HepG2 (cell line): Measurements from ENCODE around the gene LCAT. TPM values are rescaled to one million over a fixed set of nuclear protein-coding genes. Genes with fewer than 3 reads are reported as not detected.

Experiments used
- CHD2 ChIP-seq: IDR thresholded peaks from 2 replicates; pipeline ENCODE4 v1.6.1; 2011; ENCODE audit warnings: low read depth, low read length, improper control_type of control experiment
- DR1 ChIP-seq: sonication (generic); formaldehyde crosslinking; IDR thresholded peaks from 2 replicates; pipeline ENCODE4 v1.8.0; 2021; ENCODE audit warnings: mild to moderate bottlenecking, missing genetic modification reagents, inconsistent platforms
- HIVEP1 ChIP-seq: sonication (generic); formaldehyde crosslinking; IDR thresholded peaks from 2 replicates; pipeline ENCODE4 v1.4.0; 2020; ENCODE audit warnings: mild to moderate bottlenecking, missing genetic modification reagents
- HNRNPL ChIP-seq: fragments of 200-400 bp; formaldehyde crosslinking; IDR thresholded peaks from 2 replicates; pipeline ENCODE4 v1.6.1; 2017; ENCODE audit warnings: mild to moderate bottlenecking, low read depth, low read length
- IKZF4 ChIP-seq: sonication (generic); formaldehyde crosslinking; IDR thresholded peaks from 2 replicates; pipeline ENCODE4 v1.5.1; 2020; ENCODE audit warnings: borderline replicate concordance, mild to moderate bottlenecking, low read depth, missing genetic modification reagents; ENCODE audit errors: not compliant biosample characterization
- KDM4B ChIP-seq: sonication (generic); formaldehyde crosslinking; IDR thresholded peaks from 2 replicates; pipeline ENCODE4 v1.4.0; 2020; ENCODE audit warnings: missing genetic modification reagents
- MAFG ChIP-seq: sonication (generic); formaldehyde crosslinking; IDR thresholded peaks from 2 replicates; pipeline ENCODE4 v1.5.1; 2020; ENCODE audit warnings: mild to moderate bottlenecking, missing genetic modification reagents
- MED8 ChIP-seq: sonication (generic); formaldehyde crosslinking; IDR thresholded peaks from 2 replicates; pipeline ENCODE4 v1.8.1; 2023; ENCODE audit warnings: mild to moderate bottlenecking, missing genetic modification reagents; ENCODE audit not compliant: insufficient replicate concordance
- MIER3 ChIP-seq: IDR thresholded peaks from 2 replicates; pipeline ENCODE4 v1.6.1; 2016; ENCODE audit warnings: missing compliant biosample characterization, borderline replicate concordance
- RBM22 ChIP-seq: fragments of 200-400 bp; formaldehyde crosslinking; optimal IDR thresholded peaks from 2 replicates; pipeline ENCODE3; 2017; ENCODE audit warnings: mild to moderate bottlenecking, low read length, moderate library complexity
- SP2 ChIP-seq: sonication (generic); formaldehyde crosslinking; IDR thresholded peaks from 2 replicates; pipeline ENCODE4 v1.5.1; 2020; ENCODE audit warnings: mild to moderate bottlenecking, missing genetic modification reagents
- THRA ChIP-seq: sonication (generic); formaldehyde crosslinking; IDR thresholded peaks from 2 replicates; pipeline ENCODE4 v1.4.0; 2020; ENCODE audit warnings: missing genetic modification reagents, borderline replicate concordance
- TMF1 ChIP-seq: sonication (generic); formaldehyde crosslinking; IDR thresholded peaks from 2 replicates; pipeline ENCODE4 v1.8.1; 2022; ENCODE audit warnings: low read depth, missing genetic modification reagents
- ZBTB7B ChIP-seq: sonication (generic); formaldehyde crosslinking; IDR thresholded peaks from 2 replicates; pipeline ENCODE4 v1.4.0; 2020; ENCODE audit warnings: missing genetic modification reagents
- ZFP41 ChIP-seq: sonication (generic); formaldehyde crosslinking; IDR thresholded peaks from 2 replicates; pipeline ENCODE4 v1.4.0; 2020; ENCODE audit warnings: mild to moderate bottlenecking, missing genetic modification reagents, borderline replicate concordance
- ZIK1 ChIP-seq: sonication (generic); formaldehyde crosslinking; IDR thresholded peaks from 2 replicates; pipeline ENCODE4 v1.5.0; 2020; ENCODE audit warnings: mild to moderate bottlenecking, low read depth, missing genetic modification reagents, borderline replicate concordance
- ZNF337 ChIP-seq: sonication (generic); formaldehyde crosslinking; IDR thresholded peaks from 2 replicates; pipeline ENCODE4 v1.5.1; 2020; ENCODE audit warnings: missing genetic modification reagents, low read depth, mild to moderate bottlenecking, borderline replicate concordance
- ZNF556 ChIP-seq: sonication (generic); formaldehyde crosslinking; IDR thresholded peaks from 2 replicates; pipeline ENCODE4 v1.4.0; 2020; ENCODE audit warnings: mild to moderate bottlenecking, missing genetic modification reagents, borderline replicate concordance
- ZNF562 ChIP-seq: sonication (generic); formaldehyde crosslinking; IDR thresholded peaks from 2 replicates; pipeline ENCODE4 v1.8.0; 2022; ENCODE audit warnings: missing genetic modification reagents, borderline replicate concordance
- ZNF709 ChIP-seq: sonication (generic); formaldehyde crosslinking; IDR thresholded peaks from 2 replicates; pipeline ENCODE4 v1.5.0; 2020; ENCODE audit warnings: mild to moderate bottlenecking, missing genetic modification reagents
- ZNF766 ChIP-seq: sonication (generic); formaldehyde crosslinking; IDR thresholded peaks from 2 replicates; pipeline ENCODE4 v1.5.0; 2020; ENCODE audit warnings: missing genetic modification reagents, borderline replicate concordance
- ZSCAN22 ChIP-seq: sonication (generic); formaldehyde crosslinking; IDR thresholded peaks from 2 replicates; pipeline ENCODE4 v1.4.0; 2020; ENCODE audit warnings: mild to moderate bottlenecking, missing genetic modification reagents
- ZSCAN29 ChIP-seq: sonication (generic); formaldehyde crosslinking; conservative IDR thresholded peaks from 2 replicates; pipeline ENCODE4 v1.4.0; 2020; ENCODE audit warnings: mild to moderate bottlenecking, missing genetic modification reagents
- polyA plus RNA-seq, 8 experiments: library from polyadenylated mRNA; depleted of rRNA in 3 of 8; stranded (reverse) in 7 of 8; unstranded in 1 of 8; fragments of >200 nt; fragmentation: Illumina TruSeq in 4 of 8; extraction: Trizol in 4 of 8; gene quantifications; 2 replicates each; pipeline versions ENCODE4 v1.2.1 to v1.2.3, GENCODE V29; 2011 to 2016; ENCODE audit warnings: low read depth in 4 of 8, missing spikeins in 1 of 8, mixed read lengths in 1 of 8; ENCODE audit not compliant: insufficient read depth in 1 of 8
- total RNA-seq, 5 experiments: library from RNA; depleted of rRNA; stranded (reverse); fragments of >200 nt; fragmentation: Illumina TruSeq; extraction: Trizol; gene quantifications; 2 replicates each; pipeline ENCODE4 v1.2.3, GENCODE V29; 2016; ENCODE audit warnings: low read depth in 1 of 5
- TF ChIP-seq, protein P1 (sequence below): sonication (generic); formaldehyde crosslinking; IDR thresholded peaks from 2 replicates; pipeline ENCODE4 v1.8.1; 2023; ENCODE audit warnings: mild to moderate bottlenecking, moderate library complexity, missing genetic modification reagents
- TF ChIP-seq, protein P2 (sequence below): sonication (generic); formaldehyde crosslinking; IDR thresholded peaks from 2 replicates; pipeline ENCODE4 v1.5.1; 2020; ENCODE audit warnings: mild to moderate bottlenecking, missing genetic modification reagents, moderate library complexity

LCAT gene
- total and polyA plus RNA-seq, 2 of the 13 experiments (the other 11 are each of a cell fraction or from before 2014, with no cell fraction given), result 36.1 to 38.9 TPM

DNA sequence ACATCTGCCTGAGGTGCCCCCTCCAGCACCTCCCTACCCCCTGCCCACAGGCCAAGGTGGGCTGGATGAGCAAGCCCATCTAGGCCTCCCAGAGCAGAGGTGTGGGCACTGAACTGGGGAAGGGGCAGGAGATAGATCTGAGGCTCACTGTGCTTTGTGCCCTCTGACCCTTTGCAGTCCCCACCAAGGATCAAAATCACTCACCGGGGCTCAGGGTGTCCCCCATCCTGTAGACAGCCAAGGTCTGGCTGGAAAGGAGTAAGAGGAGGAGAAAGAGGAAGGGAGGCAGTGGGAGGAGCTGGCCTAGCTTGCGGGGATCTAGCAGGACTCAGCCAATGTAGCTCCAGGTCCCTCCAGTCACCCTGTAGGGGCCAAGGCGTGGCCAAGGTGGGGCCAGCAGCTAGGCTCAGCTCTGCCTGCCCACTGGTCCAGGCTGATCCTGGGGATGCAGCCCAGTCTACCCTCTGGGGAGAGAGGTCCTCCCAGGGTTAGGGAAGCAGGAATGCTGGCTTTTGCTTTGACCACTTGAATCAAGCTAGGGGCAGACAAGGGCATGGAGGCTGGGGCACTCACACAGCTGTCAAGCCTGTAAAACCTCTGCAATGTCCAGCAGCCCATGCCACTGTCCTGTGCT lies 22.7 kb upstream of the LCAT start (continued):
- TF ChIP-seq ZNF562 (CRISPR knock-in tag), result no peak
- TF ChIP-seq KDM4B, result no peak
- TF ChIP-seq SP2 (CRISPR knock-in tag), result no peak
- no peak for TF ChIP-seq THRA
- no peak for TF ChIP-seq MED8 (CRISPR knock-in tag)
- no peak for TF ChIP-seq ZNF709 (CRISPR knock-in tag)
- TF ChIP-seq ZNF556 (CRISPR knock-in tag), result peak; percentile 72; the same call in 1 of the 2 replicates
- no peak for TF ChIP-seq IKZF4 (CRISPR knock-in tag)
- TF ChIP-seq ZIK1 (CRISPR knock-in tag), result no peak
- TF ChIP-seq, protein P1, sequence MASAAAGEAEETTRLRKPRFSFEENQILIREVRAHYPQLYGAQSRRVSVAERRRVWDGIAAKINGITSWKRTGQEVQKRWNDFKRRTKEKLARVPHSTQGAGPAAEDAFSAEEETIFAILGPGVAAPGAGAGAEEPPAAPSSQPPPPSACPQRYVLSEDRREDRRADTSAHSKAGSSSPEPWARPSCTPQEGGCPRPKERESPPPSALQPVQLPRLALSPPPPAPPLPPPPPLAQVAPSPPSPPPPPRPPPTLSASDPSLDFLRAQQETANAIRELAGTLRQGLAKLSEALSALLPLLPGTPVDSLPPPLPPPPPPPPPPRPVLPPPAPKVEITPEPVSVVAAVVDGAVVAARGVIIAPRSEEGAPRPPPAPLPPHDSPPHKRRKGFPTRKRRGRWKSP, result no peak; the same call in 1 of the 2 replicates
- no peak for TF ChIP-seq ZFP41 (CRISPR knock-in tag)
- no peak for TF ChIP-seq RBM22
- no peak for TF ChIP-seq ZNF766
- TF ChIP-seq ZNF337 (CRISPR knock-in tag), result no peak
- no peak; the same call in 1 of the 2 replicates for TF ChIP-seq CHD2
- TF ChIP-seq ZSCAN22, result no peak
- no peak for TF ChIP-seq TMF1 (CRISPR knock-in tag)
- TF ChIP-seq, protein P2, sequence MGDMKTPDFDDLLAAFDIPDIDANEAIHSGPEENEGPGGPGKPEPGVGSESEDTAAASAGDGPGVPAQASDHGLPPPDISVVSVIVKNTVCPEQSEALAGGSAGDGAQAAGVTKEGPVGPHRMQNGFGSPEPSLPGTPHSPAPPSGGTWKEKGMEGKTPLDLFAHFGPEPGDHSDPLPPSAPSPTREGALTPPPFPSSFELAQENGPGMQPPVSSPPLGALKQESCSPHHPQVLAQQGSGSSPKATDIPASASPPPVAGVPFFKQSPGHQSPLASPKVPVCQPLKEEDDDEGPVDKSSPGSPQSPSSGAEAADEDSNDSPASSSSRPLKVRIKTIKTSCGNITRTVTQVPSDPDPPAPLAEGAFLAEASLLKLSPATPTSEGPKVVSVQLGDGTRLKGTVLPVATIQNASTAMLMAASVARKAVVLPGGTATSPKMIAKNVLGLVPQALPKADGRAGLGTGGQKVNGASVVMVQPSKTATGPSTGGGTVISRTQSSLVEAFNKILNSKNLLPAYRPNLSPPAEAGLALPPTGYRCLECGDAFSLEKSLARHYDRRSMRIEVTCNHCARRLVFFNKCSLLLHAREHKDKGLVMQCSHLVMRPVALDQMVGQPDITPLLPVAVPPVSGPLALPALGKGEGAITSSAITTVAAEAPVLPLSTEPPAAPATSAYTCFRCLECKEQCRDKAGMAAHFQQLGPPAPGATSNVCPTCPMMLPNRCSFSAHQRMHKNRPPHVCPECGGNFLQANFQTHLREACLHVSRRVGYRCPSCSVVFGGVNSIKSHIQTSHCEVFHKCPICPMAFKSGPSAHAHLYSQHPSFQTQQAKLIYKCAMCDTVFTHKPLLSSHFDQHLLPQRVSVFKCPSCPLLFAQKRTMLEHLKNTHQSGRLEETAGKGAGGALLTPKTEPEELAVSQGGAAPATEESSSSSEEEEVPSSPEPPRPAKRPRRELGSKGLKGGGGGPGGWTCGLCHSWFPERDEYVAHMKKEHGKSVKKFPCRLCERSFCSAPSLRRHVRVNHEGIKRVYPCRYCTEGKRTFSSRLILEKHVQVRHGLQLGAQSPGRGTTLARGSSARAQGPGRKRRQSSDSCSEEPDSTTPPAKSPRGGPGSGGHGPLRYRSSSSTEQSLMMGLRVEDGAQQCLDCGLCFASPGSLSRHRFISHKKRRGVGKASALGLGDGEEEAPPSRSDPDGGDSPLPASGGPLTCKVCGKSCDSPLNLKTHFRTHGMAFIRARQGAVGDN, result peak; percentile 91
- 0 out of 2 replicates have a peak, but pooled peaks have one; percentile 29 for TF ChIP-seq ZBTB7B (CRISPR knock-in tag)
- TF ChIP-seq MAFG (CRISPR knock-in tag), result no peak
- TF ChIP-seq HNRNPL, result peak; percentile 57; the same call in 1 of the 2 replicates
- TF ChIP-seq DR1 (CRISPR knock-in tag), result 0 out of 2 replicates have a peak, but pooled peaks have one; percentile 48
- TF ChIP-seq HIVEP1 (CRISPR knock-in tag), result no peak
- TF ChIP-seq MIER3, result no peak
- no peak; the same call in 1 of the 2 replicates for TF ChIP-seq ZSCAN29 (CRISPR knock-in tag)
